Metanephros (tissue), 1 donor: ENCODE data around the gene PRF1. TPM values are rescaled to one million over a fixed set of nuclear protein-coding genes. Genes with fewer than 3 reads are reported as not detected.

Source experiments
- total RNA-seq: library from RNA; depleted of rRNA; stranded (reverse); fragments of >200 nt; gene quantifications from one replicate; pipeline ENCODE4 v1.2.3, GENCODE V29; 2014

The PRF1 gene
- total RNA-seq: 2.0 TPM

GRCh38 chr10:70602665-70603448, at the start of gene PRF1:
PRF1 (minus strand) TSS chr10:70602741; CDS start chr10:70600902, 1,839 bp downstream.

Other genes with a start within 250 kb of the PRF1 start
- 15.7 TPM for gene LRRC20, start 220.1 kb downstream of the PRF1 start, total RNA-seq
- gene EIF4EBP2, start 198.6 kb downstream of the PRF1 start, total RNA-seq: 48.2 TPM
- gene NODAL, start 161.1 kb downstream of the PRF1 start, total RNA-seq: not detected
- 18.1 TPM for gene PALD1, start 124.0 kb downstream of the PRF1 start, total RNA-seq
- gene ADAMTS14, start 69.8 kb upstream of the PRF1 start, total RNA-seq: 4.0 TPM
- not detected for gene TBATA, start 182.6 kb upstream of the PRF1 start, total RNA-seq
- 70.1 TPM for gene SGPL1, start 213.2 kb upstream of the PRF1 start, total RNA-seq